SJCRH30 (cell line): ENCODE results near the gene KLHDC7B. TPM values are rescaled to one million over a fixed set of nuclear protein-coding genes. Genes with fewer than 3 reads are reported as not detected.

Source experiments
- DNase-seq, 2 experiments: peaks; one replicate each; pipeline ENCODE4 v3.0.0-alpha.2; 2015 to 2020
- H3K27ac ChIP-seq: fragments of 250-450 bp; sonication (Bioruptor Pico); 2 replicates; pipeline ENCODE4 v1.5.1; 2020; ENCODE audit warnings: mild to moderate bottlenecking, moderate library complexity
- H3K27me3 ChIP-seq: fragments of 250-450 bp; sonication (Bioruptor Pico); 2 replicates; pipeline ENCODE4 v1.5.1; 2020; ENCODE audit warnings: mild to moderate bottlenecking, moderate library complexity
- H3K36me3 ChIP-seq: fragments of 250-450 bp; sonication (Bioruptor Pico); 2 replicates; pipeline ENCODE4 v1.5.1; 2020; ENCODE audit warnings: mild to moderate bottlenecking, moderate library complexity
- H3K4me1 ChIP-seq: fragments of 250-450 bp; sonication (Bioruptor Pico); 2 replicates; pipeline ENCODE4 v1.5.1; 2020; ENCODE audit warnings: mild to moderate bottlenecking, moderate library complexity
- H3K4me3 ChIP-seq: fragments of 250-450 bp; sonication (Bioruptor Pico); 2 replicates; pipeline ENCODE4 v1.5.1; 2020; ENCODE audit warnings: mild to moderate bottlenecking, moderate library complexity
- H3K9me3 ChIP-seq: fragments of 250-450 bp; sonication (Bioruptor Pico); replicated peaks from 2 replicates; pipeline ENCODE4 v1.5.1; 2020; ENCODE audit warnings: mild to moderate bottlenecking, moderate library complexity
- total RNA-seq: library from RNA; depleted of rRNA; stranded (reverse); fragments of >200 nt; shearing (Covaris generic); gene quantifications from 2 replicates; pipeline ENCODE4 v1.2.3, GENCODE V29; 2014

KLHDC7B gene
- total RNA-seq, 1 experiment from 2014 or later: 0.10 TPM

GRCh38 chr22:50563413-50564160 is 17.9 kb downstream of the KLHDC7B start:
- DNase-seq: no peak
- peak overlapping the region; percentile 54 for H3K4me3 ChIP-seq
- H3K9me3 ChIP-seq: no peaks in the 10 kb centered on the region
- peaks cover 16% of the 10 kb centered on the region for H3K4me1 ChIP-seq
- H3K36me3 ChIP-seq: no peaks in the 10 kb centered on the region
- H3K27me3 ChIP-seq: peaks cover 14% of the 10 kb centered on the region
- no peak overlapping the region for H3K27ac ChIP-seq

GRCh38 chr22:50564289-50564688 is 18.6 kb downstream of the KLHDC7B start:
- DNase-seq: no peak
- H3K4me3 ChIP-seq: no peak overlapping the region
- H3K4me1 ChIP-seq: peaks cover 18% of the 10 kb centered on the region
- no peaks in the 10 kb centered on the region for H3K36me3 ChIP-seq
- no peaks in the 10 kb centered on the region for H3K9me3 ChIP-seq
- no peak overlapping the region for H3K27ac ChIP-seq
- H3K27me3 ChIP-seq: peaks cover 12% of the 10 kb centered on the region

GRCh38 chr22:50567721-50568252 is 22.1 kb downstream of the KLHDC7B start:
- Histone ChIP-seq H3K36me3 (0 out of 2 replicates have a peak, but pooled peaks cover 2% of the 10 kb centered on the region), H3K27me3 (no peaks in the 10 kb centered on the region), H3K9me3 (no peaks in the 10 kb centered on the region), H3K27ac (peak overlapping the region; percentile 60), H3K4me1 (peaks cover 18% of the 10 kb centered on the region), H3K4me3 (no peak overlapping the region)
- DNase-seq: peak; percentile 91 to 96

DNA sequence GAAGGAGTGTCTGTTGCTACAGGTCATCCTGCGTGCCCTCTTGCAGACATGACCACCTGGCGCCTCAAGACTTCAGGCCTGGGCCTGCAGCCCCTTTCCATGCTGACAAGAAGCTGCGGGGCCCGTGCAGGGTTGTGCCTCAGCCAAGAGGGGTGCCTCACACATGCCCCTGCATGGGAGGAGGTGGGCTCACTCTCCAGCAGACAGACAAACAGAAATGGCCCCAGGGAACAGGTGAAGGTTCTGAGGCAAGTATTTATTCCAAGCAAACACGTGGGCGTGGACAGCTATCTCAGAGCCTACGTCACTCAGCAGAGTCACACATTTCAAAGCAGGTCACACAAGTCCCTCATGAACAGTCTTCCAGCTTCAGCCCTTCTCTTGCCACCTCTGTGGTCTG is 22.9 kb downstream of the KLHDC7B start:
- no peaks in the 10 kb centered on the region for H3K27me3 ChIP-seq
- H3K4me3 ChIP-seq: no peak overlapping the region
- peaks cover 18% of the 10 kb centered on the region for H3K4me1 ChIP-seq
- no peak for DNase-seq
- no peaks in the 10 kb centered on the region for H3K9me3 ChIP-seq
- 0 out of 2 replicates have a peak, but pooled peaks cover 2% of the 10 kb centered on the region for H3K36me3 ChIP-seq
- H3K27ac ChIP-seq: no peak overlapping the region; the same call in 1 of the 2 replicates

DNA sequence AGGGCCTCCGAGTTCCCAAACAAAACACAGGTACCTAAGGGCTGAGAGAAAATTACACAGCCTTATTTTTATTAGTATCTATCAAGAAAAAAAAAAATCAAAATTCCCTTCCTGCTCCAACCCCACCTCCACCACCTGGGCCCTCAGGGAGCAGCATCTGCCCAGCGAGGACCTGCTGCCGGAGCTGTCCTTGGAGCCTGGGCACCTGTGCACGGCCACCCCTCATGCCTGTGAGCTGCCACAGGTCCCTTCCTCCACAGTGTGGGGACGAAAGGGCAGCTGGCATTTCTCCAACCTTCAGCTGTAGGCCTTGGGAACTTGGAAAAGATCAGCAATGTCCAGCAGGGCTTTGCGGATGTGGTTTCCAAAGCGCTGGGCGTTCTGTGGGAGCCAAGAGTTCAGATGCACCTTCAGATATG is 23.4 kb downstream of the KLHDC7B start:
- Histone ChIP-seq H3K27me3 (no peaks in the 10 kb centered on the region), H3K4me1 (peaks cover 18% of the 10 kb centered on the region), H3K9me3 (no peaks in the 10 kb centered on the region), H3K4me3 (no peak overlapping the region), H3K36me3 (0 out of 2 replicates have a peak, but pooled peaks cover 2% of the 10 kb centered on the region), H3K27ac (no peak overlapping the region)
- no peak for DNase-seq

DNA sequence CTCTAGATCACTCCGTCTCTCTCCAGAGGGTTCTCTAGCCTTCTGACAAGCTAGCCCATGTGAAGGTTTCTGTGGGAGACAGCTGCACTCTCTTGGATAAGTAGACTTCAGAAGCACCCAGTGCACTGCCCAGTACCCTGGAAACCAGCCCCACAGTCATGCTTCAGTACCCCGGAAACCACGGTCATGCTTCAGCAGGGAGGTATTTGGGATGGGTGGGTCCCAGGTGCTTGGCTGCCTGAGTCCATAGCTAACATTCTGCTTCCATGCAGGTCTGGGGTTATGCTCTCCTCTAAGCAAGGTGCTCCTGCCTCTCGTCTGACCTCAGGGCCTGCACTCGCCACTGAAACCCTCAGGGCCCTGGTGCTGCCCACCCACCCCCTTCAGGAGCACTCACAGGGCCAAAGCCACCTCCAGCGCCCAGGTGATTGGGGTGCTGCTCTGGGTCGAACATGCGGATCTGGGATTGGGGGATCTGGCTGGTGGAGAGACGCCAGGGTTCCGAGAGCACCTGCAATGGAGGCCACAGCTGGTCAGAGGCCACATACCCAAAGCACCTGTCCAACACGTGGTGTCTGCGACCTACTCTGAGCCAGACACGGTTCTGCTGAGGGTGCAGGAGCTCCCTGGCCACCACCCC is 24.3 kb downstream of the KLHDC7B start:
- Histone ChIP-seq H3K36me3 (0 out of 2 replicates have a peak, but pooled peaks cover 2% of the 10 kb centered on the region), H3K4me3 (no peak overlapping the region), H3K27ac (no peak overlapping the region), H3K4me1 (peaks cover 18% of the 10 kb centered on the region), H3K9me3 (no peaks in the 10 kb centered on the region), H3K27me3 (no peaks in the 10 kb centered on the region)
- DNase-seq: no peak

DNA sequence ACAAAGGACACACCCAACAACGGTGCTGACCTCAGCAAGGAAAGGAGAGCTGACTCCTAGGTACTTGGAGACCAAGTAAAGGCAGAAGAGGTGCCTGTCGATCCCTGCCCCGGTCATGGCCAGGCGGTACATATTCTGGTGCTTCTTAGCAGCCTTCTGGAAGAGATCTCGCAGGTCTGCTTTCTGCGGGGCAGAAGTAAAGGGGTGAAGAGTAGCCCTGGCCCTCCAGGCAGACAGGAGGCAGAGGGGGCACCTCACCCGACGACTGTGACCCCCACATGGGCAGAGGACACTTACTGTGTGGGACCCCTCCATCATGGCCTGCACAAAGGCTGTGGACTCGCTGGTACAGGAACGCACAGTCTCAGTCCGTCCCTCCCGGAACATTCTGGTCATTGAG is 25.2 kb downstream of the KLHDC7B start:
- H3K4me1 ChIP-seq: peaks cover 18% of the 10 kb centered on the region
- no peak overlapping the region for H3K4me3 ChIP-seq
- H3K27ac ChIP-seq: no peak overlapping the region
- 0 out of 2 replicates have a peak, but pooled peaks cover 2% of the 10 kb centered on the region for H3K36me3 ChIP-seq
- H3K27me3 ChIP-seq: no peaks in the 10 kb centered on the region
- DNase-seq: no peak
- no peaks in the 10 kb centered on the region for H3K9me3 ChIP-seq

GRCh38 chr22:50571264-50572175 is 25.8 kb downstream of the KLHDC7B start:
- H3K36me3 ChIP-seq: 0 out of 2 replicates have a peak, but pooled peaks cover 2% of the 10 kb centered on the region
- no peaks in the 10 kb centered on the region for H3K9me3 ChIP-seq
- peaks cover 18% of the 10 kb centered on the region for H3K4me1 ChIP-seq
- no peak overlapping the region for H3K4me3 ChIP-seq
- no peaks in the 10 kb centered on the region for H3K27me3 ChIP-seq
- H3K27ac ChIP-seq: no peak overlapping the region
- DNase-seq: no peak

DNA sequence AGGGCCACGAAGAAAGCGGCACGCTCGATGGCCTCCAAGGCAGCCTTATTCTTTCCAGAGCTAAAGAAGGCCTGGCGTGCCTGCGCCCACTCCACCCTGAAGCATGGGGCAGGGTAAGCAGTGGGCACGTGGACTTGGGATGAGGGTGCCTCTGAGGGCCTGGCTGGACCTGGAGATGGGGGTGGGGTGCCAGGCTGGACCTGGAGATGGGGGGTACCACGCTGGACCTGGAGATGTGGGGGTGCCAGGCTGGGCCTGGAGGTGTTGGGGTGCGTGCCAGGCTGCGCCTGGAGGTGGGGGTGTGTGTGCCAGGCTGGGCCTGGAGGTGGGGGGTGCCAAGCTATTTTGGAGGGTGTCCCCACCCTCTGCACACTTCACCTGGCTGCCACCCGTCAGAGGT is 27.3 kb downstream of the KLHDC7B start:
- Histone ChIP-seq H3K9me3 (no peaks in the 10 kb centered on the region), H3K36me3 (0 out of 2 replicates have a peak, but pooled peaks cover 2% of the 10 kb centered on the region), H3K27ac (no peak overlapping the region), H3K4me3 (no peak overlapping the region), H3K27me3 (no peaks in the 10 kb centered on the region), H3K4me1 (peaks cover 8% of the 10 kb centered on the region)
- no peak for DNase-seq

GRCh38 chr22:50573491-50574382 is 28.0 kb downstream of the KLHDC7B start:
- no peaks in the 10 kb centered on the region for H3K9me3 ChIP-seq
- H3K27ac ChIP-seq: no peak overlapping the region
- H3K4me1 ChIP-seq: peaks cover 5% of the 10 kb centered on the region
- H3K27me3 ChIP-seq: no peaks in the 10 kb centered on the region
- no peak for DNase-seq
- 0 out of 2 replicates have a peak, but pooled peaks cover 2% of the 10 kb centered on the region for H3K36me3 ChIP-seq
- no peak overlapping the region for H3K4me3 ChIP-seq

DNA sequence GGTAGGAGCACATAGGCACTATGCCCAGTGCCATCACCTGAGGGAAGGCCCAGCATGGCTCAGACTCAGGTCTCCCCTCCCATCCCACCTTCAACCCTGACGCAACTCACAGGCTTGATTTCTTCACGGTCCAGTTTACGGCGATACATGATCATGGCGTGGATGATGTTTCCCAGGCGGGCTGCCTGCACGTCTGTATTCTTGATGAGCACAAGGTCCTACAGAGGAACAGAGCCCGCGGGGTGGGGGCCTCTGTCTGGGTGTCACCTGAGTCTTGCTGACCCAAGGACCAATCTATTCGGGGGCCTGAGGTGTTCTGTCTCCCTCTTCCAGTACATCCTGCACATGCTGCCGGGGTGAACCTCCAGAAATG is 28.7 kb downstream of the KLHDC7B start:
- Histone ChIP-seq H3K27ac (no peak overlapping the region), H3K27me3 (no peaks in the 10 kb centered on the region), H3K4me1 (peaks cover 11% of the 10 kb centered on the region), H3K4me3 (no peak overlapping the region), H3K9me3 (no peaks in the 10 kb centered on the region), H3K36me3 (0 out of 2 replicates have a peak, but pooled peaks cover 1% of the 10 kb centered on the region)
- no peak for DNase-seq

- no peak for DNase-seq
Observed at GRCh38 chr22:50575426-50575941, 29.8 kb downstream of the KLHDC7B start.

GRCh38 chr22:50576070-50576469 is 30.4 kb downstream of the KLHDC7B start:
- H3K27me3 ChIP-seq: no peaks in the 10 kb centered on the region
- no peak overlapping the region for H3K27ac ChIP-seq
- H3K9me3 ChIP-seq: no peaks in the 10 kb centered on the region
- H3K4me3 ChIP-seq: no peak overlapping the region
- no peaks in the 10 kb centered on the region for H3K36me3 ChIP-seq
- peak; percentile 72 to 79 for DNase-seq
- peaks cover 11% of the 10 kb centered on the region for H3K4me1 ChIP-seq

More at GRCh38 chr22:50575426-50575941, 29.8 kb downstream of the KLHDC7B start:
- Histone ChIP-seq H3K27ac (no peak overlapping the region), H3K4me3 (no peak overlapping the region), H3K4me1 (peaks cover 11% of the 10 kb centered on the region), H3K9me3 (no peaks in the 10 kb centered on the region), H3K27me3 (no peaks in the 10 kb centered on the region), H3K36me3 (no peaks in the 10 kb centered on the region)
